ENCODE measurements around the gene FOXK1. TPM values are rescaled to one million over a fixed set of nuclear protein-coding genes. Genes with fewer than 3 reads are reported as not detected.

Gene FOXK1
- total and polyA plus RNA-seq, 2 of the 13 experiments (the other 11 are each of a cell fraction or from before 2014, with no cell fraction given): 4.6 to 8.8 TPM

DNA sequence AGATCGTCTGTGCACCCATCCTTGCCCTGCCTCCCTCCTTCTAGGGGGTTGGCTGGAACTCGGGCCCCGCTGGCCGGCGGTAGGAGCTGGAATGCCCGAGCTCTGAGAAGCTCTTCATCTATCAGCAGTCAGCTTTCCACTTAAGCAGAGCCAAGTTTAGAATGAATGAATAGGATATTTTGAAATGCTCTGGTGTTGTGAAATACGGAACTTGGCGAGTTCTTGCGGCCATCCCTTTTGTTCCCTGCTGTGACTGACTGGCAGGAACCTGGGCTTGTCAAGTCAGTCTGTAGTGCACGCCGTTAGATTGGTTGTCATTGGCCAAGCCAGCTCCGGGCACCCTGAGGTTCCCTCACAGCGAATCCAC, 33.3 kb downstream of the FOXK1 start (continued):
- TF ChIP-seq, protein P1, sequence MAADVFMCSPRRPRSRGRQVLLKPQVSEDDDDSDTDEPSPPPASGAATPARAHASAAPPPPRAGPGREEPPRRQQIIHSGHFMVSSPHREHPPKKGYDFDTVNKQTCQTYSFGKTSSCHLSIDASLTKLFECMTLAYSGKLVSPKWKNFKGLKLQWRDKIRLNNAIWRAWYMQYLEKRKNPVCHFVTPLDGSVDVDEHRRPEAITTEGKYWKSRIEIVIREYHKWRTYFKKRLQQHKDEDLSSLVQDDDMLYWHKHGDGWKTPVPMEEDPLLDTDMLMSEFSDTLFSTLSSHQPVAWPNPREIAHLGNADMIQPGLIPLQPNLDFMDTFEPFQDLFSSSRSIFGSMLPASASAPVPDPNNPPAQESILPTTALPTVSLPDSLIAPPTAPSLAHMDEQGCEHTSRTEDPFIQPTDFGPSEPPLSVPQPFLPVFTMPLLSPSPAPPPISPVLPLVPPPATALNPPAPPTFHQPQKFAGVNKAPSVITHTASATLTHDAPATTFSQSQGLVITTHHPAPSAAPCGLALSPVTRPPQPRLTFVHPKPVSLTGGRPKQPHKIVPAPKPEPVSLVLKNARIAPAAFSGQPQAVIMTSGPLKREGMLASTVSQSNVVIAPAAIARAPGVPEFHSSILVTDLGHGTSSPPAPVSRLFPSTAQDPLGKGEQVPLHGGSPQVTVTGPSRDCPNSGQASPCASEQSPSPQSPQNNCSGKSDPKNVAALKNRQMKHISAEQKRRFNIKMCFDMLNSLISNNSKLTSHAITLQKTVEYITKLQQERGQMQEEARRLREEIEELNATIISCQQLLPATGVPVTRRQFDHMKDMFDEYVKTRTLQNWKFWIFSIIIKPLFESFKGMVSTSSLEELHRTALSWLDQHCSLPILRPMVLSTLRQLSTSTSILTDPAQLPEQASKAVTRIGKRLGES (CRISPR knock-in tag; IDR thresholded peaks at IDR 0.05; ENCODE audit: borderline replicate concordance): no peak
- TF ChIP-seq RARA (CRISPR knock-in tag; IDR thresholded peaks at IDR 0.05) (0 out of 2 replicates have a peak, but pooled peaks have one; percentile 12), SMC3 (IDR thresholded peaks at IDR 0.05; ENCODE audit: low read length) (peak; percentile 7; the same call in 1 of the 2 replicates), FOXP4 (CRISPR knock-in tag; IDR thresholded peaks at IDR 0.05) (no peak), FOSL2 (CRISPR knock-in tag; IDR thresholded peaks at IDR 0.05) (peak; percentile 58), ZSCAN21 (CRISPR knock-in tag; IDR thresholded peaks at IDR 0.05; ENCODE audit: borderline replicate concordance) (no peak), FOXO1 (CRISPR knock-in tag; IDR thresholded peaks at IDR 0.05) (no peak), ZSCAN5A (CRISPR knock-in tag; IDR thresholded peaks at IDR 0.05; ENCODE audit: borderline replicate concordance) (no peak), THAP11 (CRISPR knock-in tag; IDR thresholded peaks at IDR 0.05) (0 out of 2 replicates have a peak, but pooled peaks have one; percentile 36), SALL1 (CRISPR knock-in tag; IDR thresholded peaks at IDR 0.05) (peak; percentile 35; the same call in 1 of the 2 replicates), TGIF2 (CRISPR knock-in tag; IDR thresholded peaks at IDR 0.05) (peak; percentile 85), HHEX (CRISPR knock-in tag; IDR thresholded peaks at IDR 0.05) (no peak), ARID5B (CRISPR knock-in tag; IDR thresholded peaks at IDR 0.05) (peak; percentile 42; the same call in 1 of the 2 replicates)
- TF ChIP-seq, protein P2, sequence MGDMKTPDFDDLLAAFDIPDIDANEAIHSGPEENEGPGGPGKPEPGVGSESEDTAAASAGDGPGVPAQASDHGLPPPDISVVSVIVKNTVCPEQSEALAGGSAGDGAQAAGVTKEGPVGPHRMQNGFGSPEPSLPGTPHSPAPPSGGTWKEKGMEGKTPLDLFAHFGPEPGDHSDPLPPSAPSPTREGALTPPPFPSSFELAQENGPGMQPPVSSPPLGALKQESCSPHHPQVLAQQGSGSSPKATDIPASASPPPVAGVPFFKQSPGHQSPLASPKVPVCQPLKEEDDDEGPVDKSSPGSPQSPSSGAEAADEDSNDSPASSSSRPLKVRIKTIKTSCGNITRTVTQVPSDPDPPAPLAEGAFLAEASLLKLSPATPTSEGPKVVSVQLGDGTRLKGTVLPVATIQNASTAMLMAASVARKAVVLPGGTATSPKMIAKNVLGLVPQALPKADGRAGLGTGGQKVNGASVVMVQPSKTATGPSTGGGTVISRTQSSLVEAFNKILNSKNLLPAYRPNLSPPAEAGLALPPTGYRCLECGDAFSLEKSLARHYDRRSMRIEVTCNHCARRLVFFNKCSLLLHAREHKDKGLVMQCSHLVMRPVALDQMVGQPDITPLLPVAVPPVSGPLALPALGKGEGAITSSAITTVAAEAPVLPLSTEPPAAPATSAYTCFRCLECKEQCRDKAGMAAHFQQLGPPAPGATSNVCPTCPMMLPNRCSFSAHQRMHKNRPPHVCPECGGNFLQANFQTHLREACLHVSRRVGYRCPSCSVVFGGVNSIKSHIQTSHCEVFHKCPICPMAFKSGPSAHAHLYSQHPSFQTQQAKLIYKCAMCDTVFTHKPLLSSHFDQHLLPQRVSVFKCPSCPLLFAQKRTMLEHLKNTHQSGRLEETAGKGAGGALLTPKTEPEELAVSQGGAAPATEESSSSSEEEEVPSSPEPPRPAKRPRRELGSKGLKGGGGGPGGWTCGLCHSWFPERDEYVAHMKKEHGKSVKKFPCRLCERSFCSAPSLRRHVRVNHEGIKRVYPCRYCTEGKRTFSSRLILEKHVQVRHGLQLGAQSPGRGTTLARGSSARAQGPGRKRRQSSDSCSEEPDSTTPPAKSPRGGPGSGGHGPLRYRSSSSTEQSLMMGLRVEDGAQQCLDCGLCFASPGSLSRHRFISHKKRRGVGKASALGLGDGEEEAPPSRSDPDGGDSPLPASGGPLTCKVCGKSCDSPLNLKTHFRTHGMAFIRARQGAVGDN (CRISPR knock-in tag; IDR thresholded peaks at IDR 0.05): peak; percentile 34; the same call in 1 of the 2 replicates

Measured in HepG2 (cell line).